Measurements from ENCODE around the gene C2orf42. TPM values are rescaled to one million over a fixed set of nuclear protein-coding genes. Genes with fewer than 3 reads are reported as not detected.
A peak's percentile ranks its signal among the peaks of the same experiment; 100 is the strongest.
"Not testable (repeated sequence)": the region's sequence is repeated elsewhere in the genome, so short reads cannot be mapped to it uniquely, and the experiment has no call there.

The C2orf42 gene
- total RNA-seq, 3 donors from 2014 or later (not counting 1 experiment from before 2014, with no cell fraction given) = 22.7 to 31.5 (median 25.7) TPM

- H3K27me3 Mint-ChIP-seq (ENCODE audit: low read depth in 2 of 2) = no peaks in the 10 kb centered on the region
- H3K4me3 Mint-ChIP-seq = peak overlapping the region; percentile 88
- H3K36me3 Mint-ChIP-seq = no peaks in the 10 kb centered on the region
- ATAC-seq = peak; percentile 58 to 67 (median 64)
- H3K9me3 Mint-ChIP-seq = no peaks in the 10 kb centered on the region
- H3K36me3 ChIP-seq (ENCODE audit: control insufficient read depth, insufficient read depth, low read length) = no peaks in the 10 kb centered on the region
- 28% methylated on average over 13 of the region's 14 CpGs for WGBS (ENCODE audit: insufficient coverage)
- peaks cover 60% of the 10 kb centered on the region for H3K4me1 ChIP-seq (ENCODE audit: control insufficient read depth, insufficient read depth, low read length)
- TF ChIP-seq, protein P1, sequence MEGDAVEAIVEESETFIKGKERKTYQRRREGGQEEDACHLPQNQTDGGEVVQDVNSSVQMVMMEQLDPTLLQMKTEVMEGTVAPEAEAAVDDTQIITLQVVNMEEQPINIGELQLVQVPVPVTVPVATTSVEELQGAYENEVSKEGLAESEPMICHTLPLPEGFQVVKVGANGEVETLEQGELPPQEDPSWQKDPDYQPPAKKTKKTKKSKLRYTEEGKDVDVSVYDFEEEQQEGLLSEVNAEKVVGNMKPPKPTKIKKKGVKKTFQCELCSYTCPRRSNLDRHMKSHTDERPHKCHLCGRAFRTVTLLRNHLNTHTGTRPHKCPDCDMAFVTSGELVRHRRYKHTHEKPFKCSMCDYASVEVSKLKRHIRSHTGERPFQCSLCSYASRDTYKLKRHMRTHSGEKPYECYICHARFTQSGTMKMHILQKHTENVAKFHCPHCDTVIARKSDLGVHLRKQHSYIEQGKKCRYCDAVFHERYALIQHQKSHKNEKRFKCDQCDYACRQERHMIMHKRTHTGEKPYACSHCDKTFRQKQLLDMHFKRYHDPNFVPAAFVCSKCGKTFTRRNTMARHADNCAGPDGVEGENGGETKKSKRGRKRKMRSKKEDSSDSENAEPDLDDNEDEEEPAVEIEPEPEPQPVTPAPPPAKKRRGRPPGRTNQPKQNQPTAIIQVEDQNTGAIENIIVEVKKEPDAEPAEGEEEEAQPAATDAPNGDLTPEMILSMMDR (IDR thresholded peaks at IDR 0.05) = peak; percentile 54
- intact Hi-C loops (cut with micrococcal nuclease) = loop anchor here (1.0 to 10.0 kb wide), 10 partner anchors 8 to 494 kb away; no protein-coding TSS in a partner anchor
- H3K27ac Mint-ChIP-seq = peak overlapping the region; percentile 98 to 100
- H3K4me1 Mint-ChIP-seq = peaks cover 50 to 58% of the 10 kb centered on the region in 2 donors
- no peaks in the 10 kb centered on the region for H3K27me3 ChIP-seq (ENCODE audit: control insufficient read depth, insufficient read depth, low read length)
- DNase-seq = peak; percentile 74 to 88
- peak overlapping the region; percentile 98 for H3K27ac ChIP-seq (ENCODE audit: low read length)
- peak overlapping the region; percentile 44 for H3K4me3 ChIP-seq (ENCODE audit: low read length)
- no peaks in the 10 kb centered on the region for H3K9me3 ChIP-seq (ENCODE audit: control insufficient read depth, insufficient read depth, low read length)
Measured at GRCh38 chr2:70141212-70141901, 49.5 kb downstream of the C2orf42 start.

DNA sequence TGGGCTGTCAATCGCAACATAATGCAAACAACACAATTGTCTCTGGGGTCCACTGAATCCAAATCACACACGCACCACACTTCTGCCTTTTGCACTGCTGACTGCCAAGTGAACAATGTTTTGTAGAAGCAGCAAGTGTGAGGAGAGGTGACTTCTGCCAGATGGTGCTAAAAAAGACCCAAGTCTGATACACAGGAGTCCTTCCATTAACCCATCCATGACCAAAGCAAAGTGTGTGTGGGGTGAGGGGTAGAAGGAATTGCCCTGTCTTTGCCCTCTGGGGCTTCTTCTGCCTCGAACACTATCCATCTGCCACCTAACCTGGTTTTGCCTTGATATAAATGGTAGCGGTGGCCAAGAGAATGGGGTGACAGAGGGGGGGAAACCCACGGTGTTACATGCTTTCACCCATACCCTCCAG lies 50.0 kb downstream of the C2orf42 start:
- Mint-ChIP-seq H3K36me3 (no peaks in the 10 kb centered on the region), H3K4me1 (peaks cover 55 to 63% of the 10 kb centered on the region in 2 donors), H3K4me3 (peak overlapping the region; percentile 88), H3K27ac (peak overlapping the region; percentile 98 to 100), H3K27me3 (ENCODE audit: low read depth in 2 of 2) (no peaks in the 10 kb centered on the region), H3K9me3 (no peaks in the 10 kb centered on the region)
- no peak for DNase-seq
- H3K9me3 ChIP-seq (ENCODE audit: control insufficient read depth, insufficient read depth, low read length) = no peaks in the 10 kb centered on the region
- H3K4me3 ChIP-seq (ENCODE audit: low read length) = no peak overlapping the region
- 89% methylated on average over 1 of the region's 5 CpGs for WGBS (ENCODE audit: insufficient coverage)
- TF ChIP-seq, protein P1 (IDR thresholded peaks at IDR 0.05) = no peak
- intact Hi-C loops (cut with micrococcal nuclease) = loop anchor here (1.0 to 10.0 kb wide), 10 partner anchors 8 to 494 kb away; no protein-coding TSS in a partner anchor
- peak overlapping the region; percentile 98 for H3K27ac ChIP-seq (ENCODE audit: low read length)
- H3K27me3 ChIP-seq (ENCODE audit: control insufficient read depth, insufficient read depth, low read length) = no peaks in the 10 kb centered on the region
- ATAC-seq = no peak
- no peaks in the 10 kb centered on the region for H3K36me3 ChIP-seq (ENCODE audit: control insufficient read depth, insufficient read depth, low read length)
- peaks cover 66% of the 10 kb centered on the region for H3K4me1 ChIP-seq (ENCODE audit: control insufficient read depth, insufficient read depth, low read length)

GRCh38 chr2:70134323-70134983 lies 56.4 kb downstream of the C2orf42 start:
- intact Hi-C loops (cut with micrococcal nuclease); H3K9me3 ChIP-seq (ENCODE audit: control insufficient read depth, insufficient read depth, low read length); DNase-seq; H3K36me3 Mint-ChIP-seq; H3K4me3 ChIP-seq (ENCODE audit: low read length); H3K27me3 ChIP-seq (ENCODE audit: control insufficient read depth, insufficient read depth, low read length); H3K9me3 Mint-ChIP-seq; H3K27me3 Mint-ChIP-seq (ENCODE audit: low read depth in 2 of 2); H3K36me3 ChIP-seq (ENCODE audit: control insufficient read depth, insufficient read depth, low read length); ATAC-seq: not testable (repeated sequence)
- Histone ChIP-seq H3K27ac (ENCODE audit: low read length) (peak overlapping the region; percentile 94), H3K4me1 (ENCODE audit: control insufficient read depth, insufficient read depth, low read length) (peaks cover 82% of the 10 kb centered on the region)
- WGBS (ENCODE audit: insufficient coverage) = 60% methylated on average over 9 of the region's 10 CpGs
- Mint-ChIP-seq H3K4me3 (peak overlapping the region; percentile 91), H3K4me1 (peaks cover 68 to 72% of the 10 kb centered on the region in 2 donors), H3K27ac (peak overlapping the region; percentile 93 to 98)
